GM08714 (cell line): ENCODE data around the gene KASH5.

Experiments
- H3K4me3 ChIP-seq: fragments of 200-500 bp; sonication (Bioruptor generic); 2 replicates; pipeline ENCODE4 v1.5.1; 2014; ENCODE audit warnings: mild to moderate bottlenecking, low read length, inconsistent platforms
- ZNF274 ChIP-seq: IDR thresholded peaks from 2 replicates; pipeline ENCODE4 v1.6.1; 2012; ENCODE audit warnings: mild to moderate bottlenecking, low read depth, low read length

KASH5 gene, protein sequence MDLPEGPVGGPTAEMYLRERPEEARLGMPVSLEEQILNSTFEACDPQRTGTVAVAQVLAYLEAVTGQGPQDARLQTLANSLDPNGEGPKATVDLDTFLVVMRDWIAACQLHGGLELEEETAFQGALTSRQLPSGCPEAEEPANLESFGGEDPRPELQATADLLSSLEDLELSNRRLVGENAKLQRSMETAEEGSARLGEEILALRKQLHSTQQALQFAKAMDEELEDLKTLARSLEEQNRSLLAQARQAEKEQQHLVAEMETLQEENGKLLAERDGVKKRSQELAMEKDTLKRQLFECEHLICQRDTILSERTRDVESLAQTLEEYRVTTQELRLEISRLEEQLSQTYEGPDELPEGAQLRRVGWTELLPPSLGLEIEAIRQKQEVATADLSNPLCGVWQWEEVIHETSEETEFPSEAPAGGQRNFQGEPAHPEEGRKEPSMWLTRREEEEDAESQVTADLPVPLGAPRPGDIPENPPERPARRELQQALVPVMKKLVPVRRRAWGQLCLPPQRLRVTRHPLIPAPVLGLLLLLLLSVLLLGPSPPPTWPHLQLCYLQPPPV

DNA sequence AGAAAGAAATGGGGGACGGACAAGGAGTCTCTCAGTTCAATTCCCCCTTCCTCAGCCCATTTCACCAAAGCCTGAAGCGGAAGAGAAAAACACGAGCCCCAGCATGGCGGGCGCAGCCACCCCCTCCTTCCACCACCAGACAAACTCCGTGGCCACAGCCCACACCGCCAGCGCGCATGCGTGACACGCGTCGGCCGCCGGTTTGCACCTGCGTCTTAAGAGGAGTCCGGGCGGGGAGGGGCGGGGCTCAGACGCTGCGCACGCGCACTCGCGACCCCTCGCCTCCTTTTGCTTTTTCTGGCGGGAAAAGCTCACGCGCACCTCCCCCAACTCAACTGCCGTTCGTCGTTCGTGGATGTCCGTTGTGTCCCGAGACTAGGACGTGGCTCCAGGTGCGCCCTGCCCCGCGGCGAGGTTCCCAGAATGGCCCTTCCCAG is at the start of gene KASH5:
TSS of gene KASH5 (plus strand) at position 314 of the 437 bp plus-strand sequence. CDS start 2,635 bp downstream, outside the sequence.
- no peak for TF ChIP-seq ZNF274
- peak within 1 kb of the TSS; percentile 23; the same call in 1 of the 2 replicates for H3K4me3 ChIP-seq

DNA sequence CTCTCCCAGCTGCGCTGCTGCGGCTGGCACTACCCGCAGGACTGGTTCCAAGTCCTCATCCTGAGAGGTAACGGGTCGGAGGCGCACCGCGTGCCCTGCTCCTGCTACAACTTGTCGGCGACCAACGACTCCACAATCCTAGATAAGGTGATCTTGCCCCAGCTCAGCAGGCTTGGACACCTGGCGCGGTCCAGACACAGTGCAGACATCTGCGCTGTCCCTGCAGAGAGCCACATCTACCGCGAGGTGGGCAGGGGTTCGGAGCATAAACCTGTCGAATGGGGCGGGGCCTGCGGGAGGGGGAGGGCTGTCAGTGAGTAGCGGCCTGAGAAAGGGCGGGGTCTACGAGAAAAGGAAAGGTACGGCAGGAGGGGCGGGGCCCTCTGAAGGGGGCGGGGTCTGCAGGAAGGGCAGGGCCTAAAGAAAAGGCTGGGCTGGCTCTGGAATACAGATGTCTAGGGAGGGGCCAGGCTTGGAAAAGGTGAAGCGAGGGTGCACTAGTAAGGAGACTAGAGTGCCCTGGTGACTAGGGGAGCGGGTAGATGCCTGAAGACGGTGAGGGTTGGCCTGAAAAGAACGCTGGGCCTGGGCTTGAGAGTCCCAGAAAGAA is 49.3 kb upstream of the KASH5 start:
- no peak overlapping the region for H3K4me3 ChIP-seq
- no peak for TF ChIP-seq ZNF274

DNA sequence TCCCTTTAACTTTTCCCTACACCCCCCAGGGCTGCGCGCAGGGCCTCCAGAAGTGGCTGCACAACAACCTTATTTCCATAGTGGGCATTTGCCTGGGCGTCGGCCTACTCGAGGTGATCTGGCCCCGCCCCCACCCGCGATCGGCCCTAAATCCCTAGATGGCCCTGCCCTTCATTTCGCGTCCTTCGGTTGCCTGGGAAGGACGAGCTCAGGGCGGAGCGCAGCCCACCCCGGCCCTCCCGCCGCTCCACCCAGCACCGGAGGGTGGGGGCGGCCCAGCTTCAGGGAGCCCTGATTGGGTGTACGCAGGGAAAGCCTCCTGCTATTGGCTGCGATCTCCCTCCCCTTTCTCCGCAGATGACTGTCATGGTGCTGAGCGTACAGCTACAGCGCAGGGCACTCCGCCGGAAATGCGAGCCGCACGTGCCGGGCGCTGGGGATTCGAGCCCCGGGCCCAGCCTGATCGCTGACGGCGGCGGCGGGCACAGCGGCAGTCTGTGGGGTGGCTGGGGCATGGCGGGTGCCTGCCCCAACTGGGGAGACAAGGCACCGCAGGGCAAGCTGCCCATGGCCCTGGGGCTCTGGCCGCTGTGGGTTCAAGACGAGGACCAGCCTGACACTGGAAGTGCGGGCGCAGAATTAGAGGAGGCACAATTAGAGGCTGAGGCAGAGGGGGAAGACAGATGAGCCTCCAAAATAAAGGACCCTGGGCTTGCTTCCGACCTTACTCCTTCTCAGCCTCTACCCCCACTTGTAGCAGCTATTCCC is 48.6 kb upstream of the KASH5 start:
- no peak for TF ChIP-seq ZNF274
- H3K4me3 ChIP-seq, result no peak overlapping the region

DNA sequence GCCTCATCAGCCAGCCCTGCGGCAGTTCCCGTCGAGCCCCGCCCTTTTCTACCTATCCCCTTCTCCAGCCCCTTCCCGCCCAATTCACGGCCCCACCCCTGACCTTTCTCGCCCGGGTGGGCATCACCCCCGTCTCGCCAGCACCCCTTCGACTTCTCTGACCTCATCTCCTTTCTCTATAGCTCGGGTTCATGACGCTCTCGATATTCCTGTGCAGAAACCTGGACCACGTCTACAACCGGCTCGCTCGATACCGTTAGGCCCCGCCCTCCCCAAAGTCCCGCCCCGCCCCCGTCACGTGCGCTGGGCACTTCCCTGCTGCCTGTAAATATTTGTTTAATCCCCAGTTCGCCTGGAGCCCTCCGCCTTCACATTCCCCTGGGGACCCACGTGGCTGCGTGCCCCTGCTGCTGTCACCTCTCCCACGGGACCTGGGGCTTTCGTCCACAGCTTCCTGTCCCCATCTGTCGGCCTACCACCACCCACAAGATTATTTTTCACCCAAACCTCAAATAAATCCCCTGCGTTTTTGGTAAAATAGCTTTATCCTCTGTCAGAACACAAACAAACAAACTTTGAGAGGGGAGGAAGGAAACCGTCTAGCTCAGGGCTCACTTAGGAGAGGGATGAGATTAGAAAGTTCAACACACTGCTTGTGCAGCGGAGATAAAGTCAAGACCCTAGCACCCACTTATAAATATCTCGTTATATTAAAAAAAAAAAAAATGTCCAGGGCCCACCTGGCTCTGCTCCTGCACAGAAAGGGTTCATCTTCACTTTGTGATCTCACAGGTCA is 47.8 kb upstream of the KASH5 start:
- no peak for TF ChIP-seq ZNF274
- no peak overlapping the region for H3K4me3 ChIP-seq

DNA sequence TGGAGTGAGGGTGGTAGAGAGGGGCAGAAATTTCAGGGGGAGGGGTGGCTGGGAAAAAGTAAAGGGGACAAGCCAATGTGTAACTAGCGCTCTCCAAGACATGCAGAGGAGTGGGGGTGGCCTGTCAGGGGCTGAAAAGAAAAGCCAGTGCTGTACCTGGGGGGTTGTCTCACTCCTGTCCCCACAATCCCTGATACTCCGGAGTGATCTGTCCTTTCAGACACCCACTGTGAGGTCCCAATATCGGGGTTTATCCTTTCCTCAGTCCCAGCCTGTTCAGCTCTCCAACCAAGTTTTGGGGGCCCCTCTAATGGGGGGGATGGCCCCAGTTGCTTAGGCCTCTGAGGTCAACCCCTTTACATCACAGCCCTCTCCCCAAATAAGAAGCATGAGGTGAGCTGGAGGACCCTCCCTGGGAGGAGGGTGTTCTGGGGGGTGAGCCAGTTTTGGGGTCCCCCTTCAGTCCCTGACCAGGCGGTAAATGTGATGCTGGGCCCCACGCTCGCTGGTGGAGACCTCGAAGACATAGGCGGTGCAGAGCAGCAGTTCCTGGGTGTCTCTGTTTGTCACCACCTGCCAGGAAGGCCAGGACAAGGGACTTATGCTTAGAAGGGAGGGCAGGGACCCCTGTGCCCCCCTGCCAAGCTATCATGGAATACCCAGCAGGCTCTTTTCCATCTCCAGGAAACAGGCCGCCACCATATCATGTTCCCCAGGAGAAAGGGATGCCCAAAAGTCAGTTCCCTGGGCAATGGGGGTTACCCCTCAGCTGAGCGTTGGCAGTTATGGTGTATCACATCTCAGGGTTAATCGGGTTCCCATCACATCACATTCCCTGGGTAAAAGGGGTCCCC is 47.0 kb upstream of the KASH5 start:
- H3K4me3 ChIP-seq, result no peak overlapping the region
- TF ChIP-seq ZNF274, result no peak

DNA sequence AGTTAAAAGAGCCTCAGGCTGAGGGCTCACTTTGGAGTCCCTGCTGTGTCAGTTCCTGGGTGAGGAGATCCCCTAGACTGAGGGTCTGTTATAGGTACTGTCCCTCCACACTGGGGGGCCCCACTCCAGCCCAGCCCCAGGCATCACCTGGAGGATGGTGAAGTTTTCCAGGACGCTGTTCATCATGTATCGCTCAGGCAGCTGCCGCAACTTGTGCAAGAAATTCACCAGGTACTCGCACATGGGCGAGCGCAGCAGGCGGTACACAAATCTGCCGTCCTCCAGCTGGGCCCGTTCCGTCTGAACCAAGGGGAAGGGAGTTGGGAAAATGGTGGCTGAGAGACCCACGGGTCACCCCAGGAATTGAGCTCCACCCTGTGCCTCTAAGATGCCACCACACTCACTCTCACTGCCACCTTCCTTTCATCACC is 45.7 kb upstream of the KASH5 start:
- no peak overlapping the region for H3K4me3 ChIP-seq
- no peak for TF ChIP-seq ZNF274

DNA sequence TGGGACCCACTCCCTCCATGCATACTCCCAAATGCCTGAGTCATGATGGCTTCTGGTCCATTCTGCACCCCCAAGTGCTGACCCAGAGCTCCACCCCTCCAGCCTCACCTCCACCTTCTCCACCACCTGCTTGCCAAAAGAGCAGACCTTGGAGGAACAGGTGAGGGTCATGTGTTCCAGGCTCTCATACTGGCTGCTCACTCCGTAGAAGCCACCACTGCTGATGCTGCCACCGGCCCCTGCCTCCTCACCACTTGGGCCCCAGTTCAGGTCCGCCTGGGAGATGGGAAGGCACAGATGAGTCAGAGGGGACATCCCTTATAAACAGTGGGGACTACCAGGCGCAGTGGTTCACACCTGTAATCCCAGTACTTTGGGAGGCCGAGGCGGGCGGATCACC is 44.9 kb upstream of the KASH5 start:
- H3K4me3 ChIP-seq, result no peak overlapping the region
- TF ChIP-seq ZNF274, result no peak

DNA sequence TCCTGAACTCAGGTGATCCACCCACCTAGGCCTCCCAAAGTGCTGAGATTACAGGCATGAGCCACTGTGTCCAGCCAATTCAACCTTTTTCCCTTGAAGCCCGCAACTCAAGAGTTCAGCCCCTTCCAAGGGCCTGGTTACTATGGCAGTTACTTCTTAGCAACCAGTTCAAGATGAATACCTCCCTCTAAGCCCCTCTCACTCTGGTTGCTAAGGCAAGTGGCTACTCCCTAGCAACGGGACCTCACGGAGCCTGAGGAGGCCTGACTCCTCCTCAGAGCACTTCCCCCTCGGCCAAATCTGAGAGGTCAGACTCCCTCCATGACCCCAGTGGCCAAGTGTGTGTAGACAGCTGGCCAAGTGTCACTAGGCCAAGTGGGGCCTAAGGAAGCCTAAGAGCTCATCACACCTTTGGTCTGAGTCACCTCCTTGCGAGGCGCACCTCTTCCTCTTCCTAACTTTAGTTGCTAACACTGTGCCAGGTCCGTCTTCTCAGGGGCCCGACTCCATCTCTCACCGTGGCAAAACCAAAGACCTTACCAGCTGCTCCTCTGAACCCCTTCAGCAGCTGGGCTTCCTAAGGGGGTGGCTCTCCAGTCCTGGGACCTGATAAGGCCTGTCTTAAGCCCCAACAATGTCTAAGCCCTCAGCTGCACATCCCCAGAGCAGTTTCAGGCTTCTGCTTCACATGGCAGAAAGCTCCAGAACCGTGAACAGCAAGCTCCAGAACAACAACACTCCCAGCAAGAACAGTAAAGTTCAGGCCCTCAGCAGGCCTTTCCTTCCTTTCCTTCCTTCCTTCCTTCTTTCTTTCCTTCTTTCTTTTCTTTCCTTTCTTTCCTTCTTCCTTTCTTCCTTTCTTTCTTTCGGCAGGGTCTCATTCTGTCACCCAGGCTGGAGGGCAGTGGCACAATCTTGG is 43.3 kb upstream of the KASH5 start:
- no peak overlapping the region for H3K4me3 ChIP-seq
- TF ChIP-seq ZNF274, result no peak

DNA sequence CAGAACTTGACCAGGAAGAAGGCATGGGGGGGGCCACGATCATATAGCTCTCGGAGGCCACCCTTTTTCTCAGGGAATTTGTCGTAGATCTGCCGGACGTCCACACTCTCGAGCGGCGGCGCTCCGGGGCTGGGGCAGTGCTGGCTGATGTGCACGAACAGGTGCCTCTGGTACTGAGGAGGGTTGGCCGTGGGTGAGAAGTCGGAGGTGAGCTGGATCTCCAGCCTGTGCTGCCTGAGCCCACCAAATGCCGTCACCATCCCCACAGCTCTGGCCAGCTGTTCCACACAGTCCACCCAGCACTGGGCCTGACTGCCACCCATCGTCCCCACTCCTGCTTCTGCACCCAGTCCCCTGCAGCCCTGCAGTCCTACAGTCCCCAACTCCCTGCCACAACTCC is 40.9 kb upstream of the KASH5 start:
- no peak for TF ChIP-seq ZNF274
- no peak overlapping the region for H3K4me3 ChIP-seq

DNA sequence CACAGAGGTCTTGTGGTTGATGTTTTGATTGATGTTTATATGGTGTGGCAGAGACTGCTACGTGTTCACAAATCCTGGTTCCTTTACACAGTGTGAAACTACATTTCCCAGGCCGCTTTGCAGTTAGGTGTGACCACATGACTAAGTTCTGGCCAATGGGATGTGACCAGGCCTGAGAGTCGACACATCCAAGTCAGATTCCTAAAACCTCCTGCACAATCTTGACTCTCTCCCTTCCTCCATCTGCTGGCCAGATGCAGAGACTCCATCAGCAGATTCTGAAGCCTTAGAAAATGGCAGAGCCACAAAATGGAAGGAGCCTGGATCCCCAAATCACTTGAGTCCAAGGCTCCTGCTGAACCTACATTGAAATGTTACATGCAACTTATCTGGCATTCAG is 40.2 kb upstream of the KASH5 start:
- no peak overlapping the region for H3K4me3 ChIP-seq
- TF ChIP-seq ZNF274, result no peak

DNA sequence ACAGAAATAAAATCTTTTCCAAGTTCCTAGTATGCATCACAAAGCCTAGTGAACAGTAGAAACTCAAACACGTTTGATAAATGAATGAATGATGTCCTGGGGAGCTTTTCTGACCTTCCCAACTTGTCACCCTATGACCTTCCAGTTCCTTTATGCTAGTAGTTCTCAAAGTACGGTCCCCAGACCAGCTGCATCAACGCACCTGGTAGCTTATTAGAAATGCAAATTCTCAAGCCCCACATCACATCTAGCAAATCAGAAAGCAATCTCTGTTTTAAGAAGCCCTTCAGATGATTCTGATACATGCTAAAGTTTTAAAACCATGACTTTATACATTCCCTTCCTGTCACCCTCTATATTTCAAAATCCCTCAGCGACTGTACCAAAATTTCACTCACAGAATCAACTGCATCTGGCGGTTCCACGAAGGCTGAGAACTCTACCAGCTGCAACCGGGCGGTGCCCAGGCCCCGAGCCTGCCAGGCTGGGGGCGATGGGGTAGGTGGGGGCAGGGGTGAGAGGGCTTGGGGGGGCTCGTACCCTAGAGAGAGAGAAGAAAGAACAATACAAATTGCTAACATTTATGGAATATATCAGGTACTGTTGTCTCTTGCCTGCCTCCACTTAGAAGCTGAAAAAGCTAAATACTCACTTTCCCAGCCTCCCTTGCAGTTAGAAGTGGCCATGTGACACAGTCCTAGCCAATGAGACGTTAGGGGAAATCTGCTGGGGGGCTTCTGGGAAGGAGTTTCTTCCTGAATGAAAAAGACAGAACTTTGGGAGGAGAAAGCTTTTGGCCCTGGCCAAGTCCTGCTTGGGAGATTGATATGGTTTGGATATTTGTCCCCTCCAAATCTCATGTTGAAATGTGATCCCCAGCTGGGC is 39.5 kb upstream of the KASH5 start:
- TF ChIP-seq ZNF274, result no peak
- H3K4me3 ChIP-seq, result no peak overlapping the region

DNA sequence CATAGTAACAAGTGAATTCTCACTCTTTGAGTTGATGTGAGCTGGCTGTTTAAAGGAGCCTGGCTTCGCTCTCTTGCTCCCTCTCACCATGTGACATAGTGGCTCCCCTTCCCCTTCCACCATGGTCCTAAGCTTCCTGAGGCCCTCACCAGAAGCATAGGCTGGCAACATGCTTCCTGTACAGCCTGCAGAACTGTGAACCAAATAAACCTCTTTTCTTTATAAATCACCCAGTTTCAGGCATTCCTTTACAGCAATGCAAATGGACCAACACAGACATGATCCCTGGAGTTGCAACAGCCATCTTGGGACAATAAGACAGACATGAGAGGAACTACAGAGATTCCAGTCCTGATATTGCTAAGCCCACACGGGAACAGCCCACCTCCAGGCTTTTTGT is 38.5 kb upstream of the KASH5 start:
- no peak for TF ChIP-seq ZNF274
- no peak overlapping the region for H3K4me3 ChIP-seq
